Natural killer cell (primary cell): ENCODE results near the gene LAD1. TPM values are rescaled to one million over a fixed set of nuclear protein-coding genes. Genes with fewer than 3 reads are reported as not detected.

Experiments
- ATAC-seq, 3 donors: fragments of 150-1000 bp in 2 of 3; fragments of 200-7000 bp in 1 of 3; cut with Tn5 transposase; 1 replicate in 1 of 3; 2 replicates in 2 of 3; pipeline ENCODE4 v1.10.0; 2021; ENCODE audit warnings: mild to moderate bottlenecking in 2 of 3, moderate library complexity in 2 of 3
- DNase-seq, 2 donors: peaks; one replicate each; pipeline versions ENCODE4 v3.0.0 to v3.0.0-alpha.2; 2013 to 2021; ENCODE audit warnings: mixed read lengths in 1 of 2
- H3K27ac ChIP-seq: one replicate; pipeline ENCODE4 v1.5.1; 2013; ENCODE audit warnings: mild to moderate bottlenecking, low read length
- H3K27me3 ChIP-seq: one replicate; pipeline ENCODE4 v1.6.1; 2013; ENCODE audit warnings: low read length; ENCODE audit not compliant: control insufficient read depth, insufficient read depth
- H3K36me3 ChIP-seq: one replicate; pipeline ENCODE4 v1.6.1; 2013; ENCODE audit warnings: low read length; ENCODE audit not compliant: control insufficient read depth, insufficient read depth
- H3K4me1 ChIP-seq: one replicate; pipeline ENCODE4 v1.6.1; 2013; ENCODE audit warnings: low read length; ENCODE audit not compliant: control insufficient read depth, insufficient read depth
- H3K4me3 ChIP-seq: one replicate; pipeline ENCODE4 v1.5.1; 2013; ENCODE audit warnings: low read length
- H3K9me3 ChIP-seq: one replicate; pipeline ENCODE4 v1.6.1; 2013; ENCODE audit warnings: low read length; ENCODE audit not compliant: control insufficient read depth, insufficient read depth
- H3K27ac Mint-ChIP-seq, 2 donors: one replicate each; pipeline ENCODE4 v1.8.0; 2022; ENCODE audit warnings: mild to moderate bottlenecking in 2 of 2, mixed read lengths in 2 of 2, moderate library complexity in 1 of 2
- H3K27me3 Mint-ChIP-seq, 2 donors: one replicate each; pipeline ENCODE4 v1.8.0; 2022; ENCODE audit warnings: low read depth in 2 of 2, mixed read lengths in 2 of 2
- H3K36me3 Mint-ChIP-seq: one replicate; pipeline ENCODE4 v1.8.0; 2022; ENCODE audit warnings: mixed read lengths
- H3K4me1 Mint-ChIP-seq, 2 donors: one replicate each; pipeline ENCODE4 v1.8.0; 2022; ENCODE audit warnings: mixed read lengths in 2 of 2
- H3K4me3 Mint-ChIP-seq: one replicate; pipeline ENCODE4 v1.8.0; 2022; ENCODE audit warnings: mild to moderate bottlenecking, moderate library complexity, mixed read lengths
- H3K9me3 Mint-ChIP-seq, 2 donors: one replicate each; pipeline ENCODE4 v1.8.0; 2022; ENCODE audit warnings: mixed read lengths in 2 of 2
- WGBS: methylation state at CpG from one replicate; pipeline ENCODE4 v1.1.7; 2013; ENCODE audit warnings: missing lambda C conversion rate; ENCODE audit not compliant: insufficient coverage; 5-methylcytosine and 5-hydroxymethylcytosine counted together
- intact Hi-C: fragments of 100-400 bp; cut with micrococcal nuclease; formaldehyde crosslinking; loops from one replicate; pipeline ENCODE4 v1.14.2; 2022
- total RNA-seq, 4 donors: library from RNA; stranded (reverse); fragments of 120-200 nt in 1 of 4; gene quantifications; one replicate each; pipeline versions ENCODE4 v1.2.3 to v1.2.4, GENCODE V29; 2013 to 2022
- TF ChIP-seq, protein P1 (sequence below): fragments of 200-600 bp; IDR thresholded peaks from one replicate; pipeline ENCODE4 v1.8.0; 2022; ENCODE audit warnings: antibody characterized with exemption

Gene LAD1
- total RNA-seq, 3 donors from 2014 or later (not counting 1 experiment from before 2014, with no cell fraction given), result 0.68 TPM; not detected in 2

DNA sequence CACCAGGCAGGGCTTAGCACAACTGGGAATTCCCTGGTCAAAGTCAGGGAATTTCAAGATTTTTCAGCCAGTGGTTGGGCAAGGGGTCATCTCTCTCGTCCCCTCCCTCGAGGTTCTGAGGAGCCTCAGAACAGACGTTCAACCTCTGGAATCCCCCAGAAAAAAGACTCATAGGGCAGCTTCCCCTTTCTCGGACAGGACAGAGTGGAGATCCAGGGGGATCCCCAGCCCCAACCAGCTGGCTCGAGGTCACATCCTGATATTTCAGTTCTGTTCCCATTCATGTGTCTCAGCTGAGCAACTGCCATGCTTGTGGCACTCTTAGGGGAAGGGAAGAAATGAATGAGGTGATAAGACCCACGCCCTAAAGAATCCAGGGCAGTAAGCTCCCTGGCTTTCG is 4.9 kb upstream of the LAD1 start:
- intact Hi-C loops, result no loop called here
- Histone ChIP-seq H3K4me1 (no peaks in the 10 kb centered on the region), H3K27me3 (peaks cover 7% of the 10 kb centered on the region), H3K9me3 (no peaks in the 10 kb centered on the region), H3K4me3 (no peak overlapping the region), H3K27ac (no peak overlapping the region), H3K36me3 (no peaks in the 10 kb centered on the region)
- WGBS, result 35% methylated on average over 5 of the region's 7 CpGs
- H3K36me3 Mint-ChIP-seq, result no peaks in the 10 kb centered on the region
- TF ChIP-seq, protein P1, sequence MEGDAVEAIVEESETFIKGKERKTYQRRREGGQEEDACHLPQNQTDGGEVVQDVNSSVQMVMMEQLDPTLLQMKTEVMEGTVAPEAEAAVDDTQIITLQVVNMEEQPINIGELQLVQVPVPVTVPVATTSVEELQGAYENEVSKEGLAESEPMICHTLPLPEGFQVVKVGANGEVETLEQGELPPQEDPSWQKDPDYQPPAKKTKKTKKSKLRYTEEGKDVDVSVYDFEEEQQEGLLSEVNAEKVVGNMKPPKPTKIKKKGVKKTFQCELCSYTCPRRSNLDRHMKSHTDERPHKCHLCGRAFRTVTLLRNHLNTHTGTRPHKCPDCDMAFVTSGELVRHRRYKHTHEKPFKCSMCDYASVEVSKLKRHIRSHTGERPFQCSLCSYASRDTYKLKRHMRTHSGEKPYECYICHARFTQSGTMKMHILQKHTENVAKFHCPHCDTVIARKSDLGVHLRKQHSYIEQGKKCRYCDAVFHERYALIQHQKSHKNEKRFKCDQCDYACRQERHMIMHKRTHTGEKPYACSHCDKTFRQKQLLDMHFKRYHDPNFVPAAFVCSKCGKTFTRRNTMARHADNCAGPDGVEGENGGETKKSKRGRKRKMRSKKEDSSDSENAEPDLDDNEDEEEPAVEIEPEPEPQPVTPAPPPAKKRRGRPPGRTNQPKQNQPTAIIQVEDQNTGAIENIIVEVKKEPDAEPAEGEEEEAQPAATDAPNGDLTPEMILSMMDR, result no peak
- no peaks in the 10 kb centered on the region for H3K9me3 Mint-ChIP-seq
- ATAC-seq (no peak), DNase-seq (no peak)
- H3K27ac Mint-ChIP-seq, result no peak overlapping the region
- peaks cover 0 to 10% of the 10 kb centered on the region in 2 donors for H3K27me3 Mint-ChIP-seq
- peaks cover 0 to 13% of the 10 kb centered on the region in 2 donors for H3K4me1 Mint-ChIP-seq
- H3K4me3 Mint-ChIP-seq, result no peak overlapping the region

DNA sequence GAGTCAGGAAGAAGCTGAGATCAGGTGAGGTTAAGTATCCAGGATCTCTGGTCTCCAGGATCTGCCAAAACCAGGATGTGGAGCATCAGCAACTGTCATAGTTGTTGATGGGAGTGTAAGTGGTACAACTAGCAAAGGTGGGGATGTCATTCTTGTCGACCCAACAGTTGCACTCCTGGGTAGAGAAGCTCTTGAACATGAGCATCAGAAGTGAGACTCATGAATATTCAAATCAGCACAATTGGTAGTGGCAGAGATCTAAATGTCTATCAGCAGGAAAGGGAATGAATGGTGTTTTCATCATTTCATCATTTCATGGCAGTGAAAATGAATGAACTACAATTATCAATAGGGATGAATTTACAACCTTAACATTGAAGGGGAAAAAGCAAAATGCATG is 4.2 kb upstream of the LAD1 start:
- no peaks in the 10 kb centered on the region for H3K36me3 Mint-ChIP-seq
- Histone ChIP-seq H3K9me3 (no peaks in the 10 kb centered on the region), H3K4me3 (no peak overlapping the region), H3K27me3 (peaks cover 10% of the 10 kb centered on the region), H3K27ac (no peak overlapping the region), H3K36me3 (no peaks in the 10 kb centered on the region), H3K4me1 (no peaks in the 10 kb centered on the region)
- TF ChIP-seq, protein P1, result no peak
- H3K27ac Mint-ChIP-seq, result no peak overlapping the region
- H3K4me3 Mint-ChIP-seq, result no peak overlapping the region
- DNase-seq, result no peak
- peaks cover 0 to 11% of the 10 kb centered on the region in 2 donors for H3K4me1 Mint-ChIP-seq
- peaks cover 5 to 15% of the 10 kb centered on the region in 2 donors for H3K27me3 Mint-ChIP-seq
- no peak for ATAC-seq
- no peaks in the 10 kb centered on the region for H3K9me3 Mint-ChIP-seq
- 47% methylated on average over 1 of the region's 1 CpG for WGBS
- intact Hi-C loops, result no loop called here

DNA sequence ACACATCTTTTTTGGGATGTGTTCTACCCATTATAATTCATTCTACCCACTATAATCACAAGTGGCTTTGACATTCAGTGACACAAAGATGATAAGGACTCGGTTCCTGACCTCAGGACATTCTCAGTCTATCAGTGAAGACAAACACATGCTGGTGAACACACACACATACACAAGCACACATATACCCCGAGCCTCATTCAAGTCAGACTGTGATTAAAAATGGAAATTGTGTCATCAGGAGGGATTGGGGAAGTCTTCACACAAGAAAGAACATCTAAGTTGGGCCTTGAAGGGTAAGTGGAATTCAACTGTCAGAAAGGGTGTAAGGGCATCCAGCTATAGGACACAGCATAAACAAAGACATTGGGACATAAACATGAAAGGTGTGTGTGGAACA is 2.6 kb upstream of the LAD1 start:
- H3K27ac ChIP-seq, result no peak overlapping the region
- WGBS, result 46% methylated on average over 1 of the region's 2 CpGs
- ATAC-seq (no peak), DNase-seq (no peak)
- Mint-ChIP-seq H3K36me3 (no peaks in the 10 kb centered on the region), H3K4me1 (no peaks in the 10 kb centered on the region), H3K27ac (no peak overlapping the region), H3K4me3 (no peak overlapping the region), H3K9me3 (no peaks in the 10 kb centered on the region), H3K27me3 (peaks cover 16 to 23% of the 10 kb centered on the region in 2 donors)
- no peak overlapping the region for H3K4me3 ChIP-seq
- H3K36me3 ChIP-seq, result no peaks in the 10 kb centered on the region
- intact Hi-C loops, result no loop called here
- H3K4me1 ChIP-seq, result no peaks in the 10 kb centered on the region
- no peaks in the 10 kb centered on the region for H3K9me3 ChIP-seq
- peaks cover 10% of the 10 kb centered on the region for H3K27me3 ChIP-seq
- TF ChIP-seq, protein P1, result no peak

DNA sequence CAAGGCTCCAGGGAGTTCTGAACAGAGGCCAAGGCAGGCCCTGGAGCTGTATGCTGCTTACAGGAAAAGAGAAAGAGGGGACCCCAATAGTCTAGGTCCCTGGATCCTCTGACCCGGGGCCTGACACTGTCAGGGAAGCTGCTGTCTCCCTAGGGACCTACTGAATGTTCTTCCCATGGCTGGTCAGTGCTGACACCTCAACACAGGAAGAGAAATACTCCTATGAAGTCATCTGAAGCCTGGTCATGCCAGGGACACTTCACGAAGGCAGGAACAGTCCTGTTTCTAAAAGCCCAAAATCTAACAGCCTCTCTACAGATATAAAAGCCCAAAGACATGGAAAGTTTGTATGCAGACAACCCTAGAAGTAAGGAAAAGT is 1.7 kb upstream of the LAD1 start:
- ATAC-seq, result no peak
- H3K36me3 Mint-ChIP-seq, result no peaks in the 10 kb centered on the region

More for the DNA sequence above, 1.7 kb upstream of the LAD1 start:
- Histone ChIP-seq H3K4me1 (no peaks in the 10 kb centered on the region), H3K27ac (no peak overlapping the region), H3K36me3 (no peaks in the 10 kb centered on the region), H3K9me3 (no peaks in the 10 kb centered on the region), H3K27me3 (peaks cover 10% of the 10 kb centered on the region), H3K4me3 (no peak overlapping the region)
- TF ChIP-seq, protein P1, result no peak
- Mint-ChIP-seq H3K9me3 (no peaks in the 10 kb centered on the region), H3K27ac (no peak overlapping the region), H3K4me1 (no peaks in the 10 kb centered on the region), H3K4me3 (no peak overlapping the region), H3K27me3 (peaks cover 16 to 27% of the 10 kb centered on the region in 2 donors)
- 69% methylated on average over 1 of the region's 2 CpGs for WGBS
- intact Hi-C loops, result no loop called here
- DNase-seq, result no peak
